Measurements from ENCODE around the gene ITPK1. TPM values are rescaled to one million over a fixed set of nuclear protein-coding genes. Genes with fewer than 3 reads are reported as not detected.

The ITPK1 gene
- total RNA-seq, 2 donors from 2014 or later, result 53.8 to 85.0 TPM

- ATAC-seq (ENCODE audit: insufficient number of reproducible peaks, low FRiP score, low read depth), result no peak
- H3K27ac ChIP-seq, result no peak overlapping the region
- H3K27me3 ChIP-seq (replicated peaks; ENCODE audit: insufficient read depth), result no peaks in the 10 kb centered on the region
- DNase-seq (ENCODE audit: low spot score), result no peak
- H3K4me3 ChIP-seq, result no peak overlapping the region
- TF ChIP-seq CTCF (IDR thresholded peaks at IDR 0.05), result no peak
- H3K36me3 ChIP-seq, result peaks cover 14% of the 10 kb centered on the region
- peaks cover 12 to 29% of the 10 kb centered on the region in 2 donors for H3K4me1 ChIP-seq (ENCODE audit: control insufficient read depth in 1 of 2, low read depth in 2 of 2)
- H3K9me3 ChIP-seq, result no peaks in the 10 kb centered on the region
These were observed 160.8 kb downstream of the ITPK1 start for GRCh38 chr14:92954933-92955332.

- no peak for TF ChIP-seq CTCF (IDR thresholded peaks at IDR 0.05)
- no peak for ATAC-seq (ENCODE audit: insufficient number of reproducible peaks, low FRiP score, low read depth)
- Histone ChIP-seq H3K4me1 (ENCODE audit: control insufficient read depth in 1 of 2, low read depth in 2 of 2) (peaks cover 12 to 29% of the 10 kb centered on the region in 2 donors), H3K4me3 (no peak overlapping the region), H3K27me3 (replicated peaks; ENCODE audit: insufficient read depth) (no peaks in the 10 kb centered on the region), H3K27ac (peak overlapping the region; percentile 32 to 68), H3K9me3 (no peaks in the 10 kb centered on the region), H3K36me3 (peaks cover 14% of the 10 kb centered on the region)
- DNase-seq (ENCODE audit: low spot score), result no peak
These were observed 162.2 kb downstream of the ITPK1 start for GRCh38 chr14:92953526-92953925.

- no peak for TF ChIP-seq CTCF (IDR thresholded peaks at IDR 0.05)
- H3K27me3 ChIP-seq (replicated peaks; ENCODE audit: insufficient read depth), result no peaks in the 10 kb centered on the region
- ATAC-seq (ENCODE audit: insufficient number of reproducible peaks, low FRiP score, low read depth) (peak; percentile 25), DNase-seq (ENCODE audit: low spot score) (no peak)
- peak overlapping the region; percentile 52 for H3K4me3 ChIP-seq
- no peaks in the 10 kb centered on the region for H3K9me3 ChIP-seq
- peak overlapping the region; percentile 32 to 68 for H3K27ac ChIP-seq
- H3K36me3 ChIP-seq, result peaks cover 10% of the 10 kb centered on the region
- peaks cover 12 to 29% of the 10 kb centered on the region in 2 donors for H3K4me1 ChIP-seq (ENCODE audit: control insufficient read depth in 1 of 2, low read depth in 2 of 2)
These were observed 163.0 kb downstream of the ITPK1 start for GRCh38 chr14:92952481-92953298.

- Histone ChIP-seq H3K9me3 (no peaks in the 10 kb centered on the region), H3K4me1 (ENCODE audit: control insufficient read depth in 1 of 2, low read depth in 2 of 2) (peaks cover 12 to 29% of the 10 kb centered on the region in 2 donors), H3K36me3 (peaks cover 7% of the 10 kb centered on the region), H3K27me3 (replicated peaks; ENCODE audit: insufficient read depth) (no peaks in the 10 kb centered on the region), H3K4me3 (peak overlapping the region; percentile 52), H3K27ac (peak overlapping the region; percentile 32 to 68)
- peak; percentile 98 for TF ChIP-seq CTCF (IDR thresholded peaks at IDR 0.05)
- DNase-seq (ENCODE audit: low spot score) (peak; percentile 36), ATAC-seq (ENCODE audit: insufficient number of reproducible peaks, low FRiP score, low read depth) (peak; percentile 46)
These were observed 163.7 kb downstream of the ITPK1 start for GRCh38 chr14:92951912-92952471.

GRCh38 chr14:92951261-92951660 is 164.5 kb downstream of the ITPK1 start:
- Histone ChIP-seq H3K27ac (peak overlapping the region in 1 of 2 donors; percentile 20), H3K4me3 (no peak overlapping the region), H3K27me3 (replicated peaks; ENCODE audit: insufficient read depth) (no peaks in the 10 kb centered on the region), H3K4me1 (ENCODE audit: control insufficient read depth in 1 of 2, low read depth in 2 of 2) (peaks cover 12 to 29% of the 10 kb centered on the region in 2 donors), H3K36me3 (peaks cover 5% of the 10 kb centered on the region), H3K9me3 (no peaks in the 10 kb centered on the region)
- ATAC-seq (ENCODE audit: insufficient number of reproducible peaks, low FRiP score, low read depth) (no peak), DNase-seq (ENCODE audit: low spot score) (no peak)
- TF ChIP-seq CTCF (IDR thresholded peaks at IDR 0.05), result no peak
